HepG2 (cell line): ENCODE measurements around the gene SNRNP200. TPM values are rescaled to one million over a fixed set of nuclear protein-coding genes. Genes with fewer than 3 reads are reported as not detected.
A peak's percentile ranks its signal among the peaks of the same experiment; 100 is the strongest.

Source experiments
- AKAP8 ChIP-seq: sonication (generic); formaldehyde crosslinking; IDR thresholded peaks from 2 replicates; pipeline ENCODE4 v1.5.1; 2020; ENCODE audit warnings: mild to moderate bottlenecking, missing genetic modification reagents
- ATAD3A ChIP-seq: sonication (generic); formaldehyde crosslinking; IDR thresholded peaks from 2 replicates; pipeline ENCODE4 v1.4.0; 2020; ENCODE audit warnings: missing genetic modification reagents
- GFI1 ChIP-seq: sonication (generic); formaldehyde crosslinking; IDR thresholded peaks from 2 replicates; pipeline ENCODE4 v1.5.0; 2020; ENCODE audit warnings: missing genetic modification reagents, mild to moderate bottlenecking, borderline replicate concordance
- POLR2G ChIP-seq: fragments of 200-400 bp; formaldehyde crosslinking; IDR thresholded peaks from 2 replicates; pipeline ENCODE4 v1.6.1; 2018; ENCODE audit warnings: mild to moderate bottlenecking, low read depth, low read length, moderate library complexity
- SALL1 ChIP-seq: sonication (generic); formaldehyde crosslinking; IDR thresholded peaks from 2 replicates; pipeline ENCODE4 v1.8.0; 2022; ENCODE audit warnings: mild to moderate bottlenecking, missing genetic modification reagents
- TBL1XR1 ChIP-seq: fragments of 150-350 bp; IDR thresholded peaks from 2 replicates; pipeline ENCODE4 v1.6.1; 2014; ENCODE audit warnings: borderline replicate concordance, low read length; ENCODE audit not compliant: partially characterized antibody
- TCF12 ChIP-seq, 2 experiments: fragments of 450-650 bp in 1 of 2; sonication (generic) in 1 of 2; formaldehyde crosslinking in 1 of 2; IDR thresholded peaks; 2 replicates each; pipeline versions ENCODE4 v1.6.1 to v1.8.0; 2017 to 2022; ENCODE audit warnings: antibody characterized with exemption in 1 of 2, mild to moderate bottlenecking in 1 of 2, missing genetic modification reagents in 1 of 2, moderate library complexity in 1 of 2
- ZFYVE20 ChIP-seq: sonication (generic); formaldehyde crosslinking; IDR thresholded peaks from 2 replicates; pipeline ENCODE4 v1.8.0; 2023; ENCODE audit warnings: low read depth, mild to moderate bottlenecking, moderate library complexity, missing genetic modification reagents, borderline replicate concordance
- ZNF12 ChIP-seq: sonication (generic); formaldehyde crosslinking; IDR thresholded peaks from 2 replicates; pipeline ENCODE4 v1.5.0; 2020; ENCODE audit warnings: missing genetic modification reagents
- ZNF235 ChIP-seq: sonication (generic); formaldehyde crosslinking; IDR thresholded peaks from 2 replicates; pipeline ENCODE4 v1.8.1; 2023; ENCODE audit warnings: mild to moderate bottlenecking, missing genetic modification reagents, borderline replicate concordance
- ZNF333 ChIP-seq: sonication (generic); formaldehyde crosslinking; IDR thresholded peaks from 2 replicates; pipeline ENCODE4 v1.4.0; 2020; ENCODE audit warnings: mild to moderate bottlenecking, missing genetic modification reagents, borderline replicate concordance
- ZNF530 ChIP-seq: sonication (generic); formaldehyde crosslinking; IDR thresholded peaks from 2 replicates; pipeline ENCODE4 v1.5.0; 2020; ENCODE audit warnings: low read depth, mild to moderate bottlenecking, missing genetic modification reagents
- polyA plus RNA-seq, 8 experiments: library from polyadenylated mRNA; depleted of rRNA in 3 of 8; stranded (reverse) in 7 of 8; unstranded in 1 of 8; fragments of >200 nt; fragmentation: Illumina TruSeq in 4 of 8; extraction: Trizol in 4 of 8; gene quantifications; 2 replicates each; pipeline versions ENCODE4 v1.2.1 to v1.2.3, GENCODE V29; 2011 to 2016; ENCODE audit warnings: low read depth in 4 of 8, missing spikeins in 1 of 8, mixed read lengths in 1 of 8; ENCODE audit not compliant: insufficient read depth in 1 of 8
- total RNA-seq, 5 experiments: library from RNA; depleted of rRNA; stranded (reverse); fragments of >200 nt; fragmentation: Illumina TruSeq; extraction: Trizol; gene quantifications; 2 replicates each; pipeline ENCODE4 v1.2.3, GENCODE V29; 2016; ENCODE audit warnings: low read depth in 1 of 5
- TF ChIP-seq, protein P1 (sequence below): sonication (generic); formaldehyde crosslinking; IDR thresholded peaks from 2 replicates; pipeline ENCODE4 v1.4.0; 2020; ENCODE audit warnings: missing genetic modification reagents, borderline replicate concordance
- TF ChIP-seq, protein P2 (sequence below): sonication (generic); formaldehyde crosslinking; IDR thresholded peaks from 2 replicates; pipeline ENCODE4 v1.5.0; 2020; ENCODE audit warnings: mild to moderate bottlenecking, missing genetic modification reagents, borderline replicate concordance
- TF ChIP-seq, protein P3 (sequence below): sonication (generic); formaldehyde crosslinking; IDR thresholded peaks from 2 replicates; pipeline ENCODE4 v1.4.0; 2020; ENCODE audit warnings: missing genetic modification reagents

Gene SNRNP200
- total and polyA plus RNA-seq, 2 of the 13 experiments (the other 11 are each of a cell fraction or from before 2014, with no cell fraction given) = 99.0 to 232 TPM

DNA sequence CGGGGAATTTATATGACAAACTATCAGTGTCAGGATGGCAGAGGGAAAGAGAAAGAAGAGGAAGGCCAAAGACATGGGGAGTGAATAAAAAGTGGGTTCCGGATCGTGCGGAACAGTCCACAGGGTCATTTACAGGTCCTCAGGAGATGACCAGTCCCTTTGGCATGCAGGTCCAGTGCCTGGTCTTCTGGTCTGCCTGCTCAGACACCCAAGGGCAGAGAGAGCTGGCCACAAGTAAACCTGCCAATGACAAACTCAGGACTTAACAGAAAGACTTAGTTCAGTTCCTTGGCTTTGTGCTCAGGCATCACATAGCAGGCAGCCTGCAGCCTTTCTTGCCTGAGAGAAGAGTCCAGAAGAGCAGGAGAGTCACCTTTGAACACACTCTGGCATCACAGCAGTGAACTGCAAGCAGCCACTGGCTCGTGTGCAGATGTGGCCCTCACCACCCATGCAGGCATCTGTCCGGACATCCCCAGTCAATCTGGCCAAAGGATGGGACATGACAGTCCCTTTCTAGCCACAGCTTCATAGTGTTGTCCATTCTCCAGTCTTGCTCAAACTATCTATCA is 53.5 kb downstream of the SNRNP200 start (continued):
- TF ChIP-seq ZNF333 (CRISPR knock-in tag) (no peak), ZNF530 (CRISPR knock-in tag) (no peak), ZNF12 (CRISPR knock-in tag) (peak; percentile 34; the same call in 1 of the 2 replicates), POLR2G (peak; percentile 54), TBL1XR1 (peak; percentile 48), AKAP8 (CRISPR knock-in tag) (no peak), ATAD3A (CRISPR knock-in tag) (no peak), SALL1 (CRISPR knock-in tag) (peak; percentile 59), GFI1 (CRISPR knock-in tag) (no peak), ZFYVE20 (CRISPR knock-in tag) (no peak), TCF12 (IDR thresholded peaks at IDR 0.05) (no peak), TCF12 (CRISPR knock-in tag; IDR thresholded peaks at IDR 0.05) (0 out of 2 replicates have a peak, but pooled peaks have one; percentile 51), ZNF235 (CRISPR knock-in tag) (0 out of 2 replicates have a peak, but pooled peaks have one; percentile 62)
- TF ChIP-seq, protein P1, sequence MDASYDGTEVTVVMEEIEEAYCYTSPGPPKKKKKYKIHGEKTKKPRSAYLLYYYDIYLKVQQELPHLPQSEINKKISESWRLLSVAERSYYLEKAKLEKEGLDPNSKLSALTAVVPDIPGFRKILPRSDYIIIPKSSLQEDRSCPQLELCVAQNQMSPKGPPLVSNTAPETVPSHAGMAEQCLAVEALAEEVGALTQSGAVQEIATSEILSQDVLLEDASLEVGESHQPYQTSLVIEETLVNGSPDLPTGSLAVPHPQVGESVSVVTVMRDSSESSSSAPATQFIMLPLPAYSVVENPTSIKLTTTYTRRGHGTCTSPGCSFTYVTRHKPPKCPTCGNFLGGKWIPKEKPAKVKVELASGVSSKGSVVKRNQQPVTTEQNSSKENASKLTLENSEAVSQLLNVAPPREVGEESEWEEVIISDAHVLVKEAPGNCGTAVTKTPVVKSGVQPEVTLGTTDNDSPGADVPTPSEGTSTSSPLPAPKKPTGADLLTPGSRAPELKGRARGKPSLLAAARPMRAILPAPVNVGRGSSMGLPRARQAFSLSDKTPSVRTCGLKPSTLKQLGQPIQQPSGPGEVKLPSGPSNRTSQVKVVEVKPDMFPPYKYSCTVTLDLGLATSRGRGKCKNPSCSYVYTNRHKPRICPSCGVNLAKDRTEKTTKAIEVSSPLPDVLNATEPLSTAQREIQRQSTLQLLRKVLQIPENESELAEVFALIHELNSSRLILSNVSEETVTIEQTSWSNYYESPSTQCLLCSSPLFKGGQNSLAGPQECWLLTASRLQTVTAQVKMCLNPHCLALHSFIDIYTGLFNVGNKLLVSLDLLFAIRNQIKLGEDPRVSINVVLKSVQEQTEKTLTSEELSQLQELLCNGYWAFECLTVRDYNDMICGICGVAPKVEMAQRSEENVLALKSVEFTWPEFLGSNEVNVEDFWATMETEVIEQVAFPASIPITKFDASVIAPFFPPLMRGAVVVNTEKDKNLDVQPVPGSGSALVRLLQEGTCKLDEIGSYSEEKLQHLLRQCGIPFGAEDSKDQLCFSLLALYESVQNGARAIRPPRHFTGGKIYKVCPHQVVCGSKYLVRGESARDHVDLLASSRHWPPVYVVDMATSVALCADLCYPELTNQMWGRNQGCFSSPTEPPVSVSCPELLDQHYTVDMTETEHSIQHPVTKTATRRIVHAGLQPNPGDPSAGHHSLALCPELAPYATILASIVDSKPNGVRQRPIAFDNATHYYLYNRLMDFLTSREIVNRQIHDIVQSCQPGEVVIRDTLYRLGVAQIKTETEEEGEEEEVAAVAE (CRISPR knock-in tag) = peak; percentile 76; the same call in 1 of the 2 replicates
- TF ChIP-seq, protein P2, sequence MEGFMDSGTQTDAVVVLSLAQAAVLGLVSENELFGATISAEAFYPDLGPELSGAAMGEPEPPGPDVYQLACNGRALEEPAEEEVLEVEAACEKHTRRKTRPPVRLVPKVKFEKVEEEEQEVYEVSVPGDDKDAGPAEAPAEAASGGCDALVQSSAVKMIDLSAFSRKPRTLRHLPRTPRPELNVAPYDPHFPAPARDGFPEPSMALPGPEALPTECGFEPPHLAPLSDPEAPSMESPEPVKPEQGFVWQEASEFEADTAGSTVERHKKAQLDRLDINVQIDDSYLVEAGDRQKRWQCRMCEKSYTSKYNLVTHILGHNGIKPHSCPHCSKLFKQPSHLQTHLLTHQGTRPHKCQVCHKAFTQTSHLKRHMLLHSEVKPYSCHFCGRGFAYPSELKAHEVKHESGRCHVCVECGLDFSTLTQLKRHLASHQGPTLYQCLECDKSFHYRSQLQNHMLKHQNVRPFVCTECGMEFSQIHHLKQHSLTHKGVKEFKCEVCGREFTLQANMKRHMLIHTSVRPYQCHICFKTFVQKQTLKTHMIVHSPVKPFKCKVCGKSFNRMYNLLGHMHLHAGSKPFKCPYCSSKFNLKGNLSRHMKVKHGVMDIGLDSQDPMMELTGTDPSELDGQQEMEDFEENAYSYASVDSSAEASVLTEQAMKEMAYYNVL (CRISPR knock-in tag) = 0 out of 2 replicates have a peak, but pooled peaks have one; percentile 29
- TF ChIP-seq, protein P3, sequence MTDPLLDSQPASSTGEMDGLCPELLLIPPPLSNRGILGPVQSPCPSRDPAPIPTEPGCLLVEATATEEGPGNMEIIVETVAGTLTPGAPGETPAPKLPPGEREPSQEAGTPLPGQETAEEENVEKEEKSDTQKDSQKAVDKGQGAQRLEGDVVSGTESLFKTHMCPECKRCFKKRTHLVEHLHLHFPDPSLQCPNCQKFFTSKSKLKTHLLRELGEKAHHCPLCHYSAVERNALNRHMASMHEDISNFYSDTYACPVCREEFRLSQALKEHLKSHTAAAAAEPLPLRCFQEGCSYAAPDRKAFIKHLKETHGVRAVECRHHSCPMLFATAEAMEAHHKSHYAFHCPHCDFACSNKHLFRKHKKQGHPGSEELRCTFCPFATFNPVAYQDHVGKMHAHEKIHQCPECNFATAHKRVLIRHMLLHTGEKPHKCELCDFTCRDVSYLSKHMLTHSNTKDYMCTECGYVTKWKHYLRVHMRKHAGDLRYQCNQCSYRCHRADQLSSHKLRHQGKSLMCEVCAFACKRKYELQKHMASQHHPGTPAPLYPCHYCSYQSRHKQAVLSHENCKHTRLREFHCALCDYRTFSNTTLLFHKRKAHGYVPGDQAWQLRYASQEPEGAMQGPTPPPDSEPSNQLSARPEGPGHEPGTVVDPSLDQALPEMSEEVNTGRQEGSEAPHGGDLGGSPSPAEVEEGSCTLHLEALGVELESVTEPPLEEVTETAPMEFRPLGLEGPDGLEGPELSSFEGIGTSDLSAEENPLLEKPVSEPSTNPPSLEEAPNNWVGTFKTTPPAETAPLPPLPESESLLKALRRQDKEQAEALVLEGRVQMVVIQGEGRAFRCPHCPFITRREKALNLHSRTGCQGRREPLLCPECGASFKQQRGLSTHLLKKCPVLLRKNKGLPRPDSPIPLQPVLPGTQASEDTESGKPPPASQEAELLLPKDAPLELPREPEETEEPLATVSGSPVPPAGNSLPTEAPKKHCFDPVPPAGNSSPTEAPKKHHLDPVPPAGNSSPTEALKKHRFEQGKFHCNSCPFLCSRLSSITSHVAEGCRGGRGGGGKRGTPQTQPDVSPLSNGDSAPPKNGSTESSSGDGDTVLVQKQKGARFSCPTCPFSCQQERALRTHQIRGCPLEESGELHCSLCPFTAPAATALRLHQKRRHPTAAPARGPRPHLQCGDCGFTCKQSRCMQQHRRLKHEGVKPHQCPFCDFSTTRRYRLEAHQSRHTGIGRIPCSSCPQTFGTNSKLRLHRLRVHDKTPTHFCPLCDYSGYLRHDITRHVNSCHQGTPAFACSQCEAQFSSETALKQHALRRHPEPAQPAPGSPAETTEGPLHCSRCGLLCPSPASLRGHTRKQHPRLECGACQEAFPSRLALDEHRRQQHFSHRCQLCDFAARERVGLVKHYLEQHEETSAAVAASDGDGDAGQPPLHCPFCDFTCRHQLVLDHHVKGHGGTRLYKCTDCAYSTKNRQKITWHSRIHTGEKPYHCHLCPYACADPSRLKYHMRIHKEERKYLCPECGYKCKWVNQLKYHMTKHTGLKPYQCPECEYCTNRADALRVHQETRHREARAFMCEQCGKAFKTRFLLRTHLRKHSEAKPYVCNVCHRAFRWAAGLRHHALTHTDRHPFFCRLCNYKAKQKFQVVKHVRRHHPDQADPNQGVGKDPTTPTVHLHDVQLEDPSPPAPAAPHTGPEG (CRISPR knock-in tag) = no peak
